Measurements from ENCODE around the gene ZNG1E. TPM values are rescaled to one million over a fixed set of nuclear protein-coding genes. Genes with fewer than 3 reads are reported as not detected.
"Not testable (repeated sequence)": the region's sequence is repeated elsewhere in the genome, so short reads cannot be mapped to it uniquely, and the experiment has no call there.

Gene ZNG1E
- total RNA-seq = 29.5 TPM

GRCh38 chr9:65675589-65676021 lies at the start of gene ZNG1E:
Gene ZNG1E, plus strand, starts transcription at chr9:65675928. Its CDS starts 49 bp downstream, at chr9:65675977.
- not testable (repeated sequence) for ATAC-seq

GRCh38 chr9:65673579-65673978 lies 2.1 kb upstream of the ZNG1E start:
- not testable (repeated sequence) for ATAC-seq

GRCh38 chr9:65675018-65675417 lies 710 bp upstream of the ZNG1E start:
- not testable (repeated sequence) for ATAC-seq

GRCh38 chr9:65676389-65676788 lies 661 bp downstream of the ZNG1E start:
- ATAC-seq = not testable (repeated sequence)

- not testable (repeated sequence) for ATAC-seq
Measured at GRCh38 chr9:65678533-65678932, 2.8 kb downstream of the ZNG1E start.

- ATAC-seq = not testable (repeated sequence)
Measured at GRCh38 chr9:65703550-65703949, 27.8 kb downstream of the ZNG1E start.

GRCh38 chr9:65714445-65714844 lies 38.7 kb downstream of the ZNG1E start:
- ATAC-seq = not testable (repeated sequence)

GRCh38 chr9:65737096-65737564 lies 61.4 kb downstream of the ZNG1E start, which contains the start of gene FOXD4L4:
Gene FOXD4L4, plus strand, starts transcription at chr9:65737146. Its CDS starts 0 bp downstream, at chr9:65737146.
- ATAC-seq = not testable (repeated sequence)

- ATAC-seq = not testable (repeated sequence)
Measured at GRCh38 chr9:65738133-65738532, 62.4 kb downstream of the ZNG1E start.

Other genes with a start within 250 kb of the ZNG1E start
- gene FOXD4L4, start 61.2 kb downstream of the ZNG1E start, total RNA-seq = 0.52 TPM

Data from esophagus mucosa (tissue), 1 donor.